Mesendoderm (in vitro differentiated cells): Measurements from ENCODE around the gene CLIP2. TPM values are rescaled to one million over a fixed set of nuclear protein-coding genes. Genes with fewer than 3 reads are reported as not detected.
A peak's percentile ranks its signal among the peaks of the same experiment; 100 is the strongest.
"Not testable (repeated sequence)": the region's sequence is repeated elsewhere in the genome, so short reads cannot be mapped to it uniquely, and the experiment has no call there.

Experiments used
- DNase-seq: peaks from one replicate; pipeline ENCODE4 v3.0.0; 2013
- H2AK5ac ChIP-seq: 2 replicates; pipeline ENCODE4 v1.6.1; 2013; ENCODE audit warnings: low read length, inconsistent platforms
- H2BK120ac ChIP-seq: 2 replicates; pipeline ENCODE4 v1.6.1; 2013; ENCODE audit warnings: low read depth, mild to moderate bottlenecking, low read length, moderate library complexity, mixed read lengths
- H2BK15ac ChIP-seq: replicated peaks from 2 replicates; pipeline ENCODE4 v1.6.1; 2013; ENCODE audit warnings: low read depth, mild to moderate bottlenecking, moderate library complexity
- H2BK5ac ChIP-seq: 2 replicates; pipeline ENCODE4 v1.6.1; 2013; ENCODE audit warnings: low read length, inconsistent platforms
- H3K18ac ChIP-seq: 2 replicates; pipeline ENCODE4 v1.6.1; 2013; ENCODE audit warnings: mild to moderate bottlenecking, low read length, mixed read lengths
- H3K23ac ChIP-seq: one replicate; pipeline ENCODE4 v1.6.1; 2013; ENCODE audit warnings: low read length
- H3K27ac ChIP-seq: 2 replicates; pipeline ENCODE4 v1.5.1; 2013; ENCODE audit warnings: low read depth, mild to moderate bottlenecking, inconsistent platforms, low read length, moderate library complexity
- H3K27me3 ChIP-seq: 2 replicates; pipeline ENCODE4 v1.6.1; 2013; ENCODE audit warnings: low read length, control low read depth, mild to moderate bottlenecking, inconsistent platforms; ENCODE audit not compliant: insufficient read depth, poor library complexity
- H3K36me3 ChIP-seq: 2 replicates; pipeline ENCODE4 v1.6.1; 2013; ENCODE audit warnings: low read length, inconsistent platforms; ENCODE audit not compliant: control insufficient read depth, insufficient read depth
- H3K4ac ChIP-seq: one replicate; pipeline ENCODE4 v1.6.1; 2013; ENCODE audit warnings: low read depth, mild to moderate bottlenecking, low read length, moderate library complexity
- H3K4me1 ChIP-seq: 2 replicates; pipeline ENCODE4 v1.6.1; 2013; ENCODE audit warnings: low read depth, low read length, inconsistent platforms; ENCODE audit not compliant: control insufficient read depth
- H3K4me2 ChIP-seq: 2 replicates; pipeline ENCODE4 v1.6.1; 2013; ENCODE audit warnings: low read length
- H3K4me3 ChIP-seq: 2 replicates; pipeline ENCODE4 v1.5.1; 2013; ENCODE audit warnings: mild to moderate bottlenecking, low read length
- H3K56ac ChIP-seq: one replicate; pipeline ENCODE4 v1.6.1; 2013; ENCODE audit warnings: low read length
- H3K79me1 ChIP-seq: 2 replicates; pipeline ENCODE4 v1.6.1; 2013; ENCODE audit warnings: low read length, inconsistent platforms
- H3K79me2 ChIP-seq: 2 replicates; pipeline ENCODE4 v1.6.1; 2013; ENCODE audit warnings: mild to moderate bottlenecking, low read length; ENCODE audit not compliant: control insufficient read depth, insufficient read depth
- H3K9ac ChIP-seq: 2 replicates; pipeline ENCODE4 v1.6.1; 2013; ENCODE audit warnings: low read length, inconsistent platforms
- H4K5ac ChIP-seq: one replicate; pipeline ENCODE4 v1.6.1; 2013; ENCODE audit warnings: low read length
- H4K8ac ChIP-seq: one replicate; pipeline ENCODE4 v1.6.1; 2013; ENCODE audit warnings: low read depth, mild to moderate bottlenecking, control low read depth, low read length, moderate library complexity
- WGBS: extraction: QIAGEN DNeasy Blood & Tissue Kit; methylation state at CpG from one replicate; pipeline ENCODE4 v1.1.7; 2013; ENCODE audit warnings: low lambda C conversion rate, missing lambda C conversion rate; ENCODE audit not compliant: insufficient coverage; ENCODE audit errors: extremely low coverage; 5-methylcytosine and 5-hydroxymethylcytosine counted together
- polyA plus RNA-seq, 2 experiments: library from polyadenylated mRNA; stranded (reverse); fragments of 200-250 nt; gene quantifications; one replicate each; pipeline ENCODE4 v1.2.3, GENCODE V29; 2013

The CLIP2 gene
- polyA plus RNA-seq (2013, experiment 1 of 2), result 11.1 TPM
- 12.8 TPM for polyA plus RNA-seq (2013, experiment 2 of 2)

DNA sequence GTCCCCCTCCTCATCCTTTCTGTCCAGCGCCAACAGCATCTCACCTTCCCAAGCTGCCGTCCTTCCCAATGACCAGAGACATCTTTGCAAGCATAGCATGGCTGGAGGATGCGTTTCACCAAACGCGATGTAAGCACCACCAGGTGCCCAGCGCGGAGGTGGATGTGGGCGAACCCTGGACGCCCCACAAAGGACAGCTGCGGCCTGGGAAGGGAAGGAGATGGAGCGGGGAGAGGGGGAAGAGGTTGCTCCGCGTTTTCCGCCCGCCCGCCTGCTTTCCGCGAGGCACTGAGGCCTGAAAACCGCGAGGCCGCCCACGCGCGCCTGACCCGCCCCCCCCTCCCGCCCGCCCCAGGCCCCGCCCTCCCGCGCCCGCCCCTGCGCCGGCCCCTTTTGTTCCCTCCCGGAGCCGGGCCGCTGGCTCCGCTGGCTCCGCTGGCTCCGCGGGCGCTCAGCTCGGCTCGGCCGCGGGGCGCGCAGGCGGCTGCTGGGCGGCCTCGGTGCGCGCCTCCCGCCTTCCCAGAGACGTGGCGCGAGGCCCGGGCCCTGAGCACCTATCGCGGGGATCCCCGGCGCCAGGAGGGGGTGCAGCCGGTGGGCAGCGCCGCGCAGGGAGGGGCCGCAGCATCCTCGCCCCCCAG lies at the start of gene CLIP2:
CLIP2 (plus strand) TSS at position 390 of the 641 bp plus-strand sequence. CDS start 28,140 bp downstream, outside the sequence.
- Histone ChIP-seq H2BK120ac (no peak within 1 kb of the TSS), H3K4me1 (peaks cover 8% of the 10 kb centered on the region), H3K79me1 (peaks cover 15% of the 10 kb centered on the region), H2BK5ac (peak within 1 kb of the TSS; percentile 58), H3K27ac (peak within 1 kb of the TSS; percentile 28), H4K8ac (no peak within 1 kb of the TSS), H2BK15ac (no peak within 1 kb of the TSS), H3K56ac (peak within 1 kb of the TSS; percentile 90), H3K9ac (peak within 1 kb of the TSS; percentile 85), H3K4me3 (peak within 1 kb of the TSS; percentile 71), H3K4me2 (peak within 1 kb of the TSS; percentile 80), H3K18ac (peak within 1 kb of the TSS; percentile 31), H3K4ac (peak within 1 kb of the TSS; percentile 6), H3K23ac (peak within 1 kb of the TSS; percentile 66), H3K27me3 (no peaks in the 10 kb centered on the region), H2AK5ac (no peak within 1 kb of the TSS), H3K36me3 (no peaks in the 10 kb centered on the region), H4K5ac (no peak within 1 kb of the TSS), H3K79me2 (peaks cover 34% of the 10 kb centered on the region)
- WGBS, result no CpG with 5 or more reads among the region's 67 CpGs
- peak; percentile 88 for DNase-seq

GRCh38 chr7:74240482-74240881 lies 48.7 kb upstream of the CLIP2 start:
- no peaks in the 10 kb centered on the region for H3K79me1 ChIP-seq
- no peaks in the 10 kb centered on the region for H3K27me3 ChIP-seq
- peaks cover 31% of the 10 kb centered on the region for H3K36me3 ChIP-seq
- H3K23ac ChIP-seq, result no peak overlapping the region
- no peak overlapping the region for H2BK120ac ChIP-seq
- no peak overlapping the region for H3K4me2 ChIP-seq
- H3K4me3 ChIP-seq, result no peak overlapping the region
- H2BK15ac ChIP-seq, result no peak overlapping the region
- no peak overlapping the region for H2AK5ac ChIP-seq
- H4K5ac ChIP-seq, result no peak overlapping the region
- H3K4me1 ChIP-seq, result no peaks in the 10 kb centered on the region
- H3K4ac ChIP-seq, result no peak overlapping the region
- no CpG with 5 or more reads among the region's 4 CpGs for WGBS
- H3K27ac ChIP-seq, result no peak overlapping the region
- no peak overlapping the region for H3K18ac ChIP-seq
- H3K79me2 ChIP-seq, result no peaks in the 10 kb centered on the region
- H4K8ac ChIP-seq, result no peak overlapping the region
- H3K56ac ChIP-seq, result no peak overlapping the region
- H3K9ac ChIP-seq, result no peak overlapping the region
- no peak overlapping the region for H2BK5ac ChIP-seq
- no peak for DNase-seq

GRCh38 chr7:74242122-74242443 lies 47.1 kb upstream of the CLIP2 start:
- H3K79me1 ChIP-seq, result no peaks in the 10 kb centered on the region

GRCh38 chr7:74246497-74246896 lies 42.7 kb upstream of the CLIP2 start:
- Histone ChIP-seq H2BK15ac (no peak overlapping the region), H3K27me3 (no peaks in the 10 kb centered on the region), H3K18ac (no peak overlapping the region), H3K56ac (no peak overlapping the region), H3K36me3 (peaks cover 21% of the 10 kb centered on the region), H3K4me2 (no peak overlapping the region), H3K4me1 (no peaks in the 10 kb centered on the region), H3K23ac (no peak overlapping the region), H3K9ac (no peak overlapping the region), H2BK120ac (no peak overlapping the region), H2AK5ac (no peak overlapping the region), H3K4me3 (no peak overlapping the region), H2BK5ac (no peak overlapping the region), H3K4ac (no peak overlapping the region), H4K5ac (no peak overlapping the region), H3K27ac (no peak overlapping the region), H4K8ac (no peak overlapping the region), H3K79me2 (peaks cover 2% of the 10 kb centered on the region), H3K79me1 (peaks cover 4% of the 10 kb centered on the region)
- WGBS, result no CpG with 5 or more reads among the region's 4 CpGs
- DNase-seq, result no peak

More at GRCh38 chr7:74242122-74242443, 47.1 kb upstream of the CLIP2 start:
- Histone ChIP-seq H3K4me1 (no peaks in the 10 kb centered on the region), H4K8ac (no peak overlapping the region), H4K5ac (no peak overlapping the region), H3K56ac (no peak overlapping the region), H2BK5ac (no peak overlapping the region), H2BK120ac (no peak overlapping the region), H3K4ac (no peak overlapping the region), H2AK5ac (no peak overlapping the region), H3K27ac (no peak overlapping the region), H3K4me2 (no peak overlapping the region), H3K9ac (no peak overlapping the region), H3K27me3 (no peaks in the 10 kb centered on the region), H3K18ac (no peak overlapping the region), H2BK15ac (no peak overlapping the region), H3K4me3 (no peak overlapping the region), H3K23ac (no peak overlapping the region), H3K36me3 (peaks cover 31% of the 10 kb centered on the region), H3K79me2 (no peaks in the 10 kb centered on the region)
- no CpG with 5 or more reads among the region's 6 CpGs for WGBS
- DNase-seq, result no peak

GRCh38 chr7:74248156-74248555 lies 41.1 kb upstream of the CLIP2 start:
- Histone ChIP-seq H3K4ac (no peak overlapping the region), H3K4me3 (no peak overlapping the region), H3K79me1 (peaks cover 5% of the 10 kb centered on the region), H3K79me2 (peaks cover 5% of the 10 kb centered on the region), H3K56ac (no peak overlapping the region), H2AK5ac (no peak overlapping the region), H2BK120ac (no peak overlapping the region), H3K4me1 (no peaks in the 10 kb centered on the region), H2BK15ac (no peak overlapping the region), H3K27ac (no peak overlapping the region), H4K8ac (no peak overlapping the region), H3K18ac (no peak overlapping the region), H3K23ac (no peak overlapping the region), H3K27me3 (no peaks in the 10 kb centered on the region), H2BK5ac (no peak overlapping the region), H3K36me3 (peaks cover 12% of the 10 kb centered on the region), H3K9ac (no peak overlapping the region), H3K4me2 (no peak overlapping the region), H4K5ac (no peak overlapping the region)
- DNase-seq, result no peak
- no CpG with 5 or more reads among the region's 6 CpGs for WGBS

GRCh38 chr7:74249058-74249457 lies 40.1 kb upstream of the CLIP2 start:
- not testable (repeated sequence) for H3K9ac ChIP-seq, H3K4me3 ChIP-seq, H3K23ac ChIP-seq, H2BK5ac ChIP-seq, H3K4ac ChIP-seq, H2BK15ac ChIP-seq, H2BK120ac ChIP-seq, H4K8ac ChIP-seq, H4K5ac ChIP-seq, H2AK5ac ChIP-seq, H3K4me1 ChIP-seq, H3K27me3 ChIP-seq, H3K36me3 ChIP-seq, H3K18ac ChIP-seq, H3K56ac ChIP-seq, H3K4me2 ChIP-seq, H3K27ac ChIP-seq, H3K79me1 ChIP-seq, DNase-seq
- WGBS, result no CpG with 5 or more reads among the region's 10 CpGs
- H3K79me2 ChIP-seq, result peaks cover 13% of the 10 kb centered on the region
